Activated effector memory CD4-positive, alpha-beta T cell treated with anti-CD3 and anti-CD28 coated beads, Interleukin-2, amount 50 U/mL, for 16 hours (primary cell): ENCODE data around the gene PRDM12.

Experiments
- DNase-seq: peaks from one replicate; pipeline ENCODE4 v3.0.0-alpha.2; 2020

Gene PRDM12

GRCh38 chr9:130636648-130637020 lies 27.8 kb upstream of the PRDM12 start:
- no peak for DNase-seq

- DNase-seq = no peak
Observed at GRCh38 chr9:130638284-130639123, 25.9 kb upstream of the PRDM12 start.

GRCh38 chr9:130639124-130639765 lies 25.1 kb upstream of the PRDM12 start:
- no peak for DNase-seq

- no peak for DNase-seq
Observed at GRCh38 chr9:130639866-130640555, 24.4 kb upstream of the PRDM12 start.

GRCh38 chr9:130640681-130641080 lies 23.7 kb upstream of the PRDM12 start:
- no peak for DNase-seq

- DNase-seq = no peak
Observed at GRCh38 chr9:130642926-130643325, 21.5 kb upstream of the PRDM12 start.

GRCh38 chr9:130651221-130651620 lies 13.2 kb upstream of the PRDM12 start:
- no peak for DNase-seq

GRCh38 chr9:130651752-130652151 lies 12.6 kb upstream of the PRDM12 start:
- no peak for DNase-seq

- DNase-seq = no peak
Observed at GRCh38 chr9:130654879-130655278, 9.5 kb upstream of the PRDM12 start.

- no peak for DNase-seq
Observed at GRCh38 chr9:130658893-130659698, 5.3 kb upstream of the PRDM12 start.

- no peak for DNase-seq
Observed at GRCh38 chr9:130659699-130660248, 4.6 kb upstream of the PRDM12 start.

- no peak for DNase-seq
Observed at GRCh38 chr9:130660326-130660682, 4.1 kb upstream of the PRDM12 start.

- DNase-seq = no peak
Observed at GRCh38 chr9:130660683-130661450, 3.5 kb upstream of the PRDM12 start.

- no peak for DNase-seq
Observed at GRCh38 chr9:130661451-130662098, 2.8 kb upstream of the PRDM12 start.

- DNase-seq = no peak
Observed at GRCh38 chr9:130662099-130662969, 2.1 kb upstream of the PRDM12 start.

- no peak for DNase-seq
Observed at GRCh38 chr9:130662970-130663257, 1.5 kb upstream of the PRDM12 start.

GRCh38 chr9:130663258-130663976 lies 977 bp upstream of the PRDM12 start:
- no peak for DNase-seq

- no peak for DNase-seq
Observed at GRCh38 chr9:130663977-130664250, 480 bp upstream of the PRDM12 start.

- no peak for DNase-seq
Observed at GRCh38 chr9:130665029-130665430, 636 bp downstream of the PRDM12 start.
